ENCODE measurements around the gene NUMB.
A peak's percentile ranks its signal among the peaks of the same experiment; 100 is the strongest.

Gene NUMB

DNA sequence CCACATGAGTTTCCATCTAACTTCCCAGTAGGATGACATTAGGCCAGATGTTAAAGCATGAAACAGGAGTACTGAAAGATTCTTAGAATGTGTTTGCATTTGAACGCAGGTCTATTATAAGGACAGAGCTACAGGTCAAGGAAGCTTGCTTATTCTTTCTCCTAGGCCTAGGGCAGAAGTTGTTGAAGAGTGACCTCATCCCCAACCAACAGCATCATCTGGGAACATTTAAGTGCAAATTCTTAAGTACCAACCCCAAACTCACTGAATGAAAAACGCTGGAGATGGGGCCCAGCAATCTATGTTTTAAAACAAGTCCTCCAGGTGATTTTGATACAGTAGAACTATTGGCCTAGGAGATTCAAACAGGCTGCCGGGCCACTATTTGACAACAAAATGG lies 168.6 kb downstream of the NUMB start:
- no peak for DNase-seq

GRCh38 chr14:73289308-73289707 lies 169.0 kb downstream of the NUMB start:
- DNase-seq = no peak

DNA sequence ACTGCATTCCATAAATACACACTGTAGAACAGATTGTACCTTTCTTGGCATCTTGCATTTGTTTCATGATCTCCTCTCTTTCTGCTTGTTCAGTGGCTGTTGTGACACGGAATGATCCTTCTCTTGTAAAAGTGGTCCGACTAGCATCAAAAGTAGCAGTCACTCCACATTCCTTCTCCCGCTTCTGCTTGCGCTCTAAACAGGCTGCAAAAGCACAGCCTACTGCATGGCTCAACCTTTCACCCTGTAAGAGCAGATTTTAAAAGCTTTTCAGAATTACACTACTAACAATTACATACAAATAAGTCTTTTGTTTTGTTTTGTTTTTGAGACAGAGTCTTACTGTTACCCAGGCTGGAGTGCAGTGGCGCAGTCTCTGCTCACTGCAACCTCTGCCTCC lies 171.3 kb downstream of the NUMB start:
- DNase-seq = no peak

GRCh38 chr14:73286598-73286997 lies 171.7 kb downstream of the NUMB start:
- DNase-seq = no peak

- no peak for DNase-seq
Observed at GRCh38 chr14:73285979-73286378, 172.4 kb downstream of the NUMB start.

DNA sequence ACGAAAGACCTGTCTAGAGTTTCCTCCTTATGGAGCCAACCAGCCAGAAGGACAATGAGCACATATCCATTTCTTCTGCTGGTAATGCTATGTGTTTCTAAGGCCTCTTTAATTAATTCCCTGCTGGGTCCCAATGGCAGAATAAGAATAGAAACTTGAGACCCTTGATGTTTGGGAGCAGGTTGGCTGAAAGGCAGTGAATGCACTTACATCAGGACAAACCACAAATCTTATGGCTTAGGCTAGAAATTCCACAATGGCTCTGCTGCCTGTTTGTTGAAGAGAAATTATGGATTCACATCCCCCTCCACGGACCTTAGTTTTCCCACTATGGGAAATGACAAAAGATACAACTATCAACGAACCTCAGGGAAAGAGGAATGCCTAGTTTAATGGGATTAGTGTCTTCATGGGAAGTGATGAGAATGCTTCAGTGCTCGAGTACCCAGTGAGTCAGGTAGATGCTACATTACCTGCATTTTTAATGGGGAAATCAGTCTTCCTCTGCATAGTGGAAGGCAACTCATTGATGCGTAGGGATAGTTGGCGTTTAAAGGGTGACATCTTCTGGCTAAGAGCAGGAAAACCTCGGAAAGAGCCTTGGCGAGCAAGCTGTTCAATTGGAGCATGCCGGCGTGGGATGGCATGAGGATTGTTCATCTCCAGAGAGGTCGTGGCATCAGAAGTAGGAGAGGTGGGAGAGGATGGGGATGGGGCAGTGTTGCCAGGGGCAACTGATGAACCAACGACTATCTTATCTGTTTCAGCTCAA lies 174.6 kb downstream of the NUMB start:
- no peak for DNase-seq

DNA sequence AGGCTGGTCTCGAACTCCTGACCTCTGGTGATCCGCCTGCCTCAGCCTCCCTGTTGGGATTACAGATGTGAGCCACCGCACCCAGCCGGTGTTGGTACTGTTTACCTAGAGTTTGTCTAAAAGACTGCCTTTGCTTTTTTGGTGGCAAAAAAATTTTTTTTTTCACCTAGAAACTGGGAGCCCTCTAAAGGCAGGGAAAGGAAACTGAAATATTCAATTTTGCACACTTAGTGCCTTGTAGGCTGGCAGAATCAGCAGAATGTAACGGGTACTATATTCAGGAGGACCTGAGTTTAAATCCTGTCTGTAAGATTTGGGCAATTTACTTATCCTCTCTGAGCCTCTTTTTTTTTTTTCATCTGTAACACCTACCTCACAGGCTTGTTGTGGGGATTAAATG lies 177.4 kb downstream of the NUMB start:
- DNase-seq = no peak

DNA sequence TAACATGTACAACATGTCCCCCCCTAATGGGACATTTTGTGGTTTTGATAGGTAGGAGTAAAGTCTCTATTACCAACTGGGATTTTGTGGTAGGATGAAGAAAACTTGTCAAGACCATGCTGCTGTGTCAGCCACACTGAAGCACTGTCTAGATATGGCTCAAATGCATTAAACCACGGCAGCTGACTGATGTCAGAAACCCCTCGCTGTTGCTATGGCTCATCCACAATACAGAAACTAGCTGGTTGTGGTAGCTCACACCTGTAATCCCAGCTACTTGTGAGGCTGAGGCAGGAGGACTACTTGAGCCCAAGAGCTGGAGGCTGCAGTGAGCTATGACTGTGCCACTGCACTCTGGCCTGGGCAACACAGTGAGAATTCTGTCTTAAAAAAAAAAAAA lies 181.0 kb downstream of the NUMB start:
- DNase-seq = no peak

DNA sequence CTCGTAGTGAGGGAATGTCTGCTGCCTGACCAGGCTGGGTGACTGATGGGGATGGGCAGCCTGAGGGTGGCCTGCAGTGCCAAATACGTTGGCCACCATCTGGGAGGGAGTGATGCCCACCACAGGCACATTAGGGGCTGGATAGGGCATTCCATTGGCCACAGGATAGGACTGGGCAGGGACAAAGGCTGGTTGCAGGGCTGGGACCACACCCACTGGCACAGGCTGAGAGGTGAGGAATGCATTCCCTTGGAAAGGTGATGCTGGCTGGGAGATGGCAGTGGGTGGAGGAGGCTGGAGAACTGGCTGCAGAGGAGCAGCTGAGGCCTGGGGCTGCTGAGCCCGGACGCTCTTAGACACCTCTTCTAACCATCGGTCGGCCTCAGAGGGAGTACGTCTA lies 181.5 kb downstream of the NUMB start:
- no peak for DNase-seq

- DNase-seq = no peak
Observed at GRCh38 chr14:73273799-73274198, 184.5 kb downstream of the NUMB start.

DNA sequence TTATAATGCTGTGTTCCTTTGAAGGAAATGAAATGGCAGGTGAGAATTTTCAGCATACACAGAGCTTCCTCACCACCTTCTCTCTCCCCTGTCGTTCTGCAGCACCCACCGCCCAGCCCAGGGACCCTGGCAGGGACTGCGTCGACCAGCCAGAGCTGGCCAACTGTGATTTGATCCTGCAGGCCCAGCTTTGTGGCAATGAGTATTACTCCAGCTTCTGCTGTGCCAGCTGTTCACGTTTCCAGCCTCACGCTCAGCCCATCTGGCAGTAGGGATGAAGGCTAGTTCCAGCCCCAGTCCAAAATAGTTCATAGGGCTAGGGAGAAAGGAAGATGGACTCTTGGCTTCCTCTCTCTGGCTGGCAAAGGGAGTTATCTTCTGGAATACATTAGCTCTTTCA lies 186.0 kb downstream of the NUMB start:
- DNase-seq = no peak

DNA sequence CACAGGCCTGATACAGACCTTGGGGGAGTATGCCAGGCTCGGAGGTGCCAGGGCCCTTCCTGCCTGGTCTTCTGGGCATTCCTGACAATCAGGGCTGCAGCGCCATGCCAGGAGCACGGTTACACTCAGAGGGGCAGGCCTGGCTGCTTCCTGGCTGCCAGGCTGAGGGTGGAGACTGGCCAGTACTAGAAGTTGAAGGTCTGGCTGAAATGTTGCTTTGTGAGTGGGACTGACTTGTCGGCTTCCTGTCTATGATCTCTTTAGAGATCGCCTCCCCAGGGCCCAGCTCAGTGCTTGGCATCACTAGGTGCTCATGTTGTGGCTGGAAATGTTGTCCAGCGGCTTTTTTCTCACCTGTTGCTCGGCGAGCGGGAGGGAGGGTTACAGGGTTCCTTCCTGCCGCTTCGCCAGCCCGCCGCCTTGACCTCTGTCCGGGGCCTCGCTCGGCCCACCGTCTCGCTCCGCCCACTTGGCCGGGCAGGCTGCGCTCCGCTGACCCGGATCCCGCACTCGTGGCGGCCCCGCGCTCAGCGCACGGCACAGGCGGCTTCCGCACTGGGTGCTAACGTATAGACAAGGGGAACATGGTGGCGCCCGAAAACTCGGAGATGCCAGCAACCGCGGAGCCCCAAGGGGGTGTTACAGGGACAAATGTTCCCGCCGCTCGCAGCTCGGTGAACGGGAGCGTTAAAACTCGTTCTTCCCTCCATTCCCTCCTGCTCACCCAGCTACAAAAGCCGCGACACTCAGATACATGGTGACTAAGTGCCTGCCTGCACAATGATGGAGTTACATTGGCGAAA lies 188.4 kb downstream of the NUMB start:
- DNase-seq = peak; percentile 71

DNA sequence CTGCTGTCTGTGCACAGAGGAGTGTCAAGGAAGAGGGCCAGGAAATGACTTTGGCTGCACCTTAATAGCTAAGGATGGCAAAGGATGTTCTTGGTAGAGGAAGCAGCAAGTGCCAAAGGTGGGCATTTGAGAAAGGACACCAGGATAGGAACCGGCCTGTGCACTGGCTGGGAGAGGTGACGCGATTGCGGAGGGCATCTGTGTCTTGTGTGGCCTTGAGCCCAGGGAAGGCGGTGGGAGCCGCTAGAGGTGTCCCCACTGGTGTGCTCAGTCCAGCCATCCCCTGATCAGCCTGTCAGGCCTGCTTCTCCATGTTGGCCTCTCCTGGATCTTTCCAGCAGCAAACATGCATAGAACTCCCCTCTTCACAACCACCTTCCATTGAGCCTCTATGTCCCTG lies 190.9 kb downstream of the NUMB start:
- no peak for DNase-seq

DNA sequence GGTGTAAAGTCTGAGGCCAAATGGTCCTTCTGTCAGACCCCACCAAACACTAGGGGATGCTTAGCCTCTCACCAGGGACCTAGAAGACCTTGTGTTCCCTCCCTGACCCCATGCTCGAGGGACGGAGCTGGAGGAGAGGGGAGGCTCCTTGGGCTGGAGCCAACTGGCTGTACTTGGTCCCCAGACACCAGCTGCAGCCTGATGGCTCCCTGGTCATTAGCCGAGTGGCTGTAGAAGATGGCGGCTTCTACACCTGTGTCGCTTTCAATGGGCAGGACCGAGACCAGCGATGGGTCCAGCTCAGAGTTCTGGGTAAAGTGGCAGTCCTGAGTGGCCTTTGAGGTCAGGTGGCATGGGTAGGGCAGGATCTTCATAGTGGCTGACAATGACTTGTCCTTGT lies 192.0 kb downstream of the NUMB start:
- no peak for DNase-seq

DNA sequence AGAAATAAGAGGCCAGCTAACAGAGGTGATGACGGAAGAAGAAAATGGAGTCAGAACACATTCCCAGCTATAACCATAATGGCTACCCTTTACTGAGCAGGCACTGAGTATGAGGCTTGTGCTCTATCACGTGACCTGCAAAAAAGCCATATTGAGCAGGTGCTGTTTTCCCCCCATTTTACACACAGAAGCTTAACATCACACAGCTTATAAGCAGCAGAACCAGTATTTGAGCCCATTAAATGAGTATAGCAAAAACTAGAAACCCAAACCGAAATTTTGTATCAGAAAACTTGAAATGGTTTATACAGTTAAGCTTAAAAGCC lies 192.7 kb downstream of the NUMB start:
- no peak for DNase-seq

DNA sequence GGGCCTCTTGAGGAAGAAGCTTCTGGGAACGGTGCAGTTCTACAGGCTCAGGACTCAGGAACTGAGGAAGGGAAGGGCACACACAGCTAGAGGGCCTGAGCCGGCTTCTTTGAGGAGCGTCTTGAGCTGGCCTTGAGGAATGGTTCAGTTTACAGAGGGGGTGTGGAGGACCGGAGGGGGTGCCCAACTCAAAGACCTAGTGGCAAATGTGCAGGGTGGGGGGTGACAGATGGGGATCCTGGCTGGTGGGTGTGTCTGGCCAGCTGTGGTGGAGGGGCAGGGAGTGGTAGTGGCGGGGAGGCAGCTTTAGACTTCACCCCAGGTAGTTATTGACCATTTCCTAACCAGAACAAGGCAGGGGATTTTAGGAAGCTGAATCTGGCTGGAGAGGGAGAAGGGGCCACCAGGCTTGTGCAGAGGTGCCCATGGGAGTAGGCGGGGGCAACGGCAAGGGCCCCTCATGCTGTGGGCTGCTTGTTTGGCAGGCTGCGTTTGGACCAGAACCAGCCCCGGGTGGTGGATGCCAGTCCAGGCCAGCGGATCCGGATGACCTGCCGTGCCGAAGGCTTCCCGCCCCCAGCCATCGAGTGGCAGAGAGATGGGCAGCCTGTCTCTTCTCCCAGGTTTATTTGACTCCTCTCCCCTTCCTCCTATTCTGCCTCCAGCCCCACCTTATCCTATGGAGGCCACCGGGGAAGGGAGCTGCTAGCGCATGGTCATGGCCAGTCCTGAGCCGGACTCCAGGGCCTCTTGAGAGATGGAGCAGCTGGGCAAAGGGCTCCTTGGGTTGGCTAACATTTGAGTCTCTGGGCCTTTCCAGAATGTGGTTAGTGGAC lies 193.2 kb downstream of the NUMB start:
- no peak for DNase-seq

- no peak for DNase-seq
Observed at GRCh38 chr14:73264080-73264884, 194.1 kb downstream of the NUMB start.

DNA sequence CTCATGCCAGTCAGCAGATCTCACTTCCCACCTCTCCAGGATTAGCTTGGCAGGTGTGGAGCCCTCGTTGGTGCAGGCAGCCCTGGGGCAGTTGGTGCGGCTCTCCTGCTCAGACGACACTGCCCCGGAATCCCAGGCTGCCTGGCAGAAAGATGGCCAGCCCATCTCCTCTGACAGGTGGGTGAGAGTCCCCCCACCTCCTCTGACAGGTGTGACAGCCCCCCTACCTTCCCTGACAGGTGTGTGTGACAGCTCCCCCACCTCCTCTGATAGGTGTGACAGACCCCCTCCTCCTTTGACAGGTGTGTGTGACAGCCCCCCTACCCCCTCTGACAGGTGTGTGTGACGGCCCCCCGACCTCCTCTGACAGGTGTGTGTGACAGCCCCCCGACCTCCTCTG lies 194.7 kb downstream of the NUMB start:
- no peak for DNase-seq

- DNase-seq = no peak
Observed at GRCh38 chr14:73262427-73263183, 195.7 kb downstream of the NUMB start.

DNA sequence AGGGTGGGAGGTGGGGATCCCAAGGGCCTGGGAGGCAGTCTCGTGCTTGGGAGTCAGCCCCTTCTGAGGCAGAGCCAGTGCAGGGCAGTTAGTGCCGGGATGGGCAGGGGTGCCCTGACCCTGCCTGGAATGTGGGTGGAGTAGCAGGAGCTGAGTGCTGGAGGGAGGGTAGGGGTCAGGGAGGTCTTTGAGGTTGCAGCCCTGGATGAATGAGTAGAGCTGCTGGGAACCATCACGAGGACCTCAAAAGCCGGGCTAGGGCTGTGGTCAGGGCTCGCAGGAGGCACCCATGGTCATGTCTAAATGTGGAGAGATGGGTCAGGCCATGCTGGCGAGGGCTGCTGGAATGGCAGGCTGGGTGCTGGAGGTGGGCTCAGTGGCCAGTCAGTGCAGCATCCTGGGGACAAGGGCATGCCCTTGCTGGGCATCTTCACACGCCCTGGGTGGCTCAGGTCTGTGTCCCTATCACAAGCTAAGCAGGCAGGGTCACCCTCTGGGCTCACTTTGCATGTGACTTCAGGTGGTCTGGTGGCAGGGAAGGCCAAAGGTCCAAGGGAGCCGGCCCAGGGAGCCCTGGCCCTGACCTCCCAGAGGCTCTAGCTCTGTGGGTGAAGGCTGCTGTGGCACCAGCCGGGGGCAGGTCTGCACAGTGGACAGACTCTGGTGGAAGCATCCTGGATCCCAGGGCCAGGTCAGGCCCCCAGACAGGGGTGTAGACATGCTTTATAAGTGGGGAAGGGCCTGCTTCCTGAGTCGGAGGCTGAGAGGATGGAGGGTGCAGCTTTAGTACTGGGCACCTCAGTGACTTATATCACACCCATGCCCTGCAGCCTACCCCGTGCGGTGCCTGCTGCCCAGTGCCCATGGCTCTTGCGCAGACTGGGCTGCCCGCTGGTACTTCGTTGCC lies 196.6 kb downstream of the NUMB start:
- DNase-seq = no peak

Data from right kidney (tissue), 1 donor.